Stimulated activated CD8-positive, alpha-beta memory T cell treated with anti-CD3 and anti-CD28 coated beads, Interleukin-15, amount 100 ng/mL, for 24 hours (primary cell): ENCODE measurements around the gene SH3PXD2A.
"Not testable (repeated sequence)": the region's sequence is repeated elsewhere in the genome, so short reads cannot be mapped to it uniquely, and the experiment has no call there.

Experiments used
- DNase-seq: peaks from one replicate; pipeline ENCODE4 v3.0.0-alpha.2; 2020; ENCODE audit warnings: low read depth

Gene SH3PXD2A

GRCh38 chr10:103832806-103833205 lies 22.6 kb downstream of the SH3PXD2A start:
- DNase-seq, result no peak

- no peak for DNase-seq
Measured at GRCh38 chr10:103829838-103830465, 25.4 kb downstream of the SH3PXD2A start.

GRCh38 chr10:103829278-103829677 lies 26.1 kb downstream of the SH3PXD2A start:
- DNase-seq, result no peak

GRCh38 chr10:103828587-103829197 lies 26.7 kb downstream of the SH3PXD2A start:
- DNase-seq, result no peak

GRCh38 chr10:103828107-103828506 lies 27.3 kb downstream of the SH3PXD2A start:
- DNase-seq, result no peak

GRCh38 chr10:103826885-103827284 lies 28.5 kb downstream of the SH3PXD2A start:
- DNase-seq, result no peak

- DNase-seq, result no peak
Measured at GRCh38 chr10:103824281-103824680, 31.1 kb downstream of the SH3PXD2A start.

- no peak for DNase-seq
Measured at GRCh38 chr10:103823706-103824272, 31.6 kb downstream of the SH3PXD2A start.

- DNase-seq, result no peak
Measured at GRCh38 chr10:103822800-103823199, 32.6 kb downstream of the SH3PXD2A start.

- DNase-seq, result no peak
Measured at GRCh38 chr10:103822107-103822716, 33.2 kb downstream of the SH3PXD2A start.

GRCh38 chr10:103820101-103821062 lies 35.0 kb downstream of the SH3PXD2A start:
- DNase-seq, result no peak

- no peak for DNase-seq
Measured at GRCh38 chr10:103819493-103819892, 35.9 kb downstream of the SH3PXD2A start.

GRCh38 chr10:103818765-103819374 lies 36.5 kb downstream of the SH3PXD2A start:
- DNase-seq, result no peak

- no peak for DNase-seq
Measured at GRCh38 chr10:103818105-103818504, 37.3 kb downstream of the SH3PXD2A start.

- DNase-seq, result no peak
Measured at GRCh38 chr10:103816431-103816830, 38.9 kb downstream of the SH3PXD2A start.

- DNase-seq, result no peak
Measured at GRCh38 chr10:103814626-103815370, 40.6 kb downstream of the SH3PXD2A start.

- no peak for DNase-seq
Measured at GRCh38 chr10:103814105-103814504, 41.3 kb downstream of the SH3PXD2A start.

GRCh38 chr10:103813312-103813711 lies 42.1 kb downstream of the SH3PXD2A start:
- DNase-seq, result not testable (repeated sequence)

- DNase-seq, result no peak
Measured at GRCh38 chr10:103812432-103812831, 42.9 kb downstream of the SH3PXD2A start.

- DNase-seq, result no peak
Measured at GRCh38 chr10:103812004-103812403, 43.4 kb downstream of the SH3PXD2A start.

- no peak for DNase-seq
Measured at GRCh38 chr10:103811463-103811862, 43.9 kb downstream of the SH3PXD2A start.
